ENCODE results near the gene TEX52. TPM values are rescaled to one million over a fixed set of nuclear protein-coding genes. Genes with fewer than 3 reads are reported as not detected.
"Not testable (repeated sequence)": the region's sequence is repeated elsewhere in the genome, so short reads cannot be mapped to it uniquely, and the experiment has no call there.

Gene TEX52
- total RNA-seq, 2 donors from 2014 or later: not detected

- DNase-seq (ENCODE audit: low spot score): no peak
- intact Hi-C loops (cut with DNase I): no loop called here
Observed at GRCh38 chr12:2876431-2877046, 19.7 kb upstream of the TEX52 start.

- DNase-seq (ENCODE audit: low spot score): peak; percentile 17
- intact Hi-C loops (cut with DNase I): not testable (repeated sequence)
Observed at GRCh38 chr12:2868986-2869632, 12.3 kb upstream of the TEX52 start.

- intact Hi-C loops (cut with DNase I): loop anchor here in 1 of 2 donors (2.0 kb wide), 1 partner anchor 41 kb away; no protein-coding TSS in a partner anchor
- peak; percentile 52 for DNase-seq (ENCODE audit: low spot score)
Observed at GRCh38 chr12:2864198-2864597, 7.4 kb upstream of the TEX52 start.

GRCh38 chr12:2863402-2863801, 6.6 kb upstream of the TEX52 start:
- intact Hi-C loops (cut with DNase I); DNase-seq (ENCODE audit: low spot score): not testable (repeated sequence)

GRCh38 chr12:2862876-2863275, 6.0 kb upstream of the TEX52 start:
- peak; percentile 53 for DNase-seq (ENCODE audit: low spot score)
- intact Hi-C loops (cut with DNase I): no loop called here

GRCh38 chr12:2860170-2860569, 3.3 kb upstream of the TEX52 start:
- no peak for DNase-seq (ENCODE audit: low spot score)
- intact Hi-C loops (cut with DNase I): loop anchor here in 1 of 2 donors (1.0 kb wide), 1 partner anchor 18 kb away; no protein-coding TSS in a partner anchor

- DNase-seq (ENCODE audit: low spot score): peak; percentile 76
- intact Hi-C loops (cut with DNase I): loop anchor here in 1 of 2 donors (10.0 kb wide), 1 partner anchor 176 kb away; no protein-coding TSS in a partner anchor
Observed at GRCh38 chr12:2858944-2859421, 2.1 kb upstream of the TEX52 start.

GRCh38 chr12:2858334-2858733, 1.5 kb upstream of the TEX52 start:
- intact Hi-C loops (cut with DNase I): loop anchor here in 1 of 2 donors (10.0 kb wide), 1 partner anchor 176 kb away; no protein-coding TSS in a partner anchor
- DNase-seq (ENCODE audit: low spot score): no peak

- intact Hi-C loops (cut with DNase I): loop anchor here in 1 of 2 donors (10.0 kb wide), 1 partner anchor 177 kb away; no protein-coding TSS in a partner anchor
- peak; percentile 16 for DNase-seq (ENCODE audit: low spot score)
Observed at GRCh38 chr12:2857576-2857975, 737 bp upstream of the TEX52 start.

GRCh38 chr12:2856051-2856450, 788 bp downstream of the TEX52 start:
- intact Hi-C loops (cut with DNase I): loop anchor here in 1 of 2 donors (10.0 kb wide), 1 partner anchor 179 kb away; no protein-coding TSS in a partner anchor
- DNase-seq (ENCODE audit: low spot score): peak; percentile 7

- intact Hi-C loops (cut with DNase I): loop anchor here in 1 of 2 donors (10.0 kb wide), 1 partner anchor 179 kb away; no protein-coding TSS in a partner anchor
- DNase-seq (ENCODE audit: low spot score): peak; percentile 37
Observed at GRCh38 chr12:2855546-2855945, 1.3 kb downstream of the TEX52 start.

- intact Hi-C loops (cut with DNase I): loop anchor here in 1 of 2 donors (10.0 kb wide), 1 partner anchor 180 kb away; no protein-coding TSS in a partner anchor
- DNase-seq (ENCODE audit: low spot score): peak; percentile 71
Observed at GRCh38 chr12:2854669-2855453, 2.0 kb downstream of the TEX52 start.

- intact Hi-C loops (cut with DNase I): loop anchor here in 1 of 2 donors (10.0 kb wide), 1 partner anchor 181 kb away; no protein-coding TSS in a partner anchor
- peak; percentile 93 for DNase-seq (ENCODE audit: low spot score)
Observed at GRCh38 chr12:2853626-2854025, 3.2 kb downstream of the TEX52 start.

GRCh38 chr12:2851931-2852330, 4.9 kb downstream of the TEX52 start:
- DNase-seq (ENCODE audit: low spot score): peak; percentile 11
- intact Hi-C loops (cut with DNase I): loop anchor here in 1 of 2 donors (10.0 kb wide), 1 partner anchor 183 kb away; no protein-coding TSS in a partner anchor

- DNase-seq (ENCODE audit: low spot score): peak; percentile 80
- intact Hi-C loops (cut with DNase I): no loop called here
Observed at GRCh38 chr12:2845280-2845679, 11.6 kb downstream of the TEX52 start.

- intact Hi-C loops (cut with DNase I): no loop called here
Observed at GRCh38 chr12:2844786-2845185, 12.1 kb downstream of the TEX52 start.

GRCh38 chr12:2842948-2843347, 13.9 kb downstream of the TEX52 start:
- no peak for DNase-seq (ENCODE audit: low spot score)
- intact Hi-C loops (cut with DNase I): no loop called here

More at GRCh38 chr12:2844786-2845185, 12.1 kb downstream of the TEX52 start:
- peak; percentile 60 for DNase-seq (ENCODE audit: low spot score)

GRCh38 chr12:2841056-2841650, 15.7 kb downstream of the TEX52 start:
- intact Hi-C loops (cut with DNase I): no loop called here
- DNase-seq (ENCODE audit: low spot score): no peak

- intact Hi-C loops (cut with DNase I): no loop called here
- no peak for DNase-seq (ENCODE audit: low spot score)
Observed at GRCh38 chr12:2836574-2836973, 20.3 kb downstream of the TEX52 start.

All from posterior vena cava (tissue), 2 donors.